Uterus (tissue), 2 donors: ENCODE measurements around the gene INF2.

Experiments
- CTCF ChIP-seq, 4 experiments: fragments of 200-600 bp in 2 of 4; fragments of 450-650 bp in 2 of 4; sonication (generic) in 2 of 4; IDR thresholded peaks; one replicate each; pipeline ENCODE4 v1.5.1; 2016 to 2019; ENCODE audit warnings: antibody characterized with exemption in 4 of 4, mild to moderate bottlenecking in 2 of 4, moderate library complexity in 1 of 4
- POLR2A ChIP-seq, 2 donors: fragments of 450-650 bp; IDR thresholded peaks; one replicate each; pipeline ENCODE4 v1.6.1; 2016; ENCODE audit warnings: antibody characterized with exemption in 2 of 2, mild to moderate bottlenecking in 1 of 2, moderate library complexity in 1 of 2

- TF ChIP-seq CTCF (IDR thresholded peaks at IDR 0.05) (no peak), POLR2A (IDR thresholded peaks at IDR 0.05) (no peak)
These were observed 35.1 kb downstream of the INF2 start for GRCh38 chr14:104724407-104724980.
